ENCODE results near the gene SYTL1.
A peak's percentile ranks its signal among the peaks of the same experiment; 100 is the strongest.

Gene SYTL1

DNA sequence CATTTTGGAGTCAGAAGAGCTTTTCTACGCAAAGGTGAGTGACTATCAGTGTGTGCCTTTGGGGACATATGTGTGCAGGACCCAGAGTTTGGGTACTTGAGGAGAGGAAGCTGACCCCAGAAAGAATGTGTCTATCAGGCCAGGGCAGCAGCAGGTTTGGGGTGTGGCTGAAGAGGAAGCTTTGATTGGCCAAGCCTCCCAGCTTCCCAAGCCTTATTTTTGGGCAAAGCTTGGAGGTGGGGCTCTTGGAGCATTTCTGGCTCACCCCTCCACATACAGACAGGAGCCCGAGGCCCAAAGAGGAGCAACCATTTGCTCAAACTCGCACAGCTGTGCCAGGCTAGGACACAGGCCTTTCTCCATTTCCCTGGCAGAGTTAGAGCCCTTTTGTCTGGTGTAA is 55.3 kb downstream of the SYTL1 start:
- no peak for DNase-seq (ENCODE audit: low read depth)
- no peak overlapping the region for H3K4me3 ChIP-seq (ENCODE audit: control insufficient read depth, low read depth, low read length)

DNA sequence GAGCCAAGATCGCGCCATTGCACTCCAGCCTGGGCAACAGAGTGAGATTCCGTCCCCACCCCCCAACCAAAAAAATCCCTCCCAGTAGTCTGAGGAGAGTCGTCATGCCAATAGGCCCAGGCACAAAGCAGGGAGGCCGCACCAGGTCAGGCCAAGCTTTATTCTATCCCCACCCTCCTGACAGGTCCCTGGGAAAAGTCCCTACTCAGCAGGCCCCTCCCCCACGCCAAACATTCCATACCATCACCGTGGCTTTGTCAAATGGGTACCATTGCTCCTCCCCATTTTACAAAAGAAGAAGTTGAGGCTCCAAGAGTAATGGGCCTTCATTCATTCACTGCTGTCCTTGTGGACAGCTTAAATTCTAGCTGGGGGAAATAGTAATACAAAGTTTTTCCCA is 55.9 kb downstream of the SYTL1 start:
- DNase-seq (ENCODE audit: low read depth): no peak
- H3K4me3 ChIP-seq (ENCODE audit: control insufficient read depth, low read depth, low read length): no peak overlapping the region
- TF ChIP-seq, protein P1, sequence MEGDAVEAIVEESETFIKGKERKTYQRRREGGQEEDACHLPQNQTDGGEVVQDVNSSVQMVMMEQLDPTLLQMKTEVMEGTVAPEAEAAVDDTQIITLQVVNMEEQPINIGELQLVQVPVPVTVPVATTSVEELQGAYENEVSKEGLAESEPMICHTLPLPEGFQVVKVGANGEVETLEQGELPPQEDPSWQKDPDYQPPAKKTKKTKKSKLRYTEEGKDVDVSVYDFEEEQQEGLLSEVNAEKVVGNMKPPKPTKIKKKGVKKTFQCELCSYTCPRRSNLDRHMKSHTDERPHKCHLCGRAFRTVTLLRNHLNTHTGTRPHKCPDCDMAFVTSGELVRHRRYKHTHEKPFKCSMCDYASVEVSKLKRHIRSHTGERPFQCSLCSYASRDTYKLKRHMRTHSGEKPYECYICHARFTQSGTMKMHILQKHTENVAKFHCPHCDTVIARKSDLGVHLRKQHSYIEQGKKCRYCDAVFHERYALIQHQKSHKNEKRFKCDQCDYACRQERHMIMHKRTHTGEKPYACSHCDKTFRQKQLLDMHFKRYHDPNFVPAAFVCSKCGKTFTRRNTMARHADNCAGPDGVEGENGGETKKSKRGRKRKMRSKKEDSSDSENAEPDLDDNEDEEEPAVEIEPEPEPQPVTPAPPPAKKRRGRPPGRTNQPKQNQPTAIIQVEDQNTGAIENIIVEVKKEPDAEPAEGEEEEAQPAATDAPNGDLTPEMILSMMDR (conservative IDR thresholded peaks at IDR 0.05; ENCODE audit: control insufficient read depth, insufficient read depth, low read depth, low read length): no peak

More for the DNA sequence above, 55.3 kb downstream of the SYTL1 start:
- TF ChIP-seq, protein P1 (conservative IDR thresholded peaks at IDR 0.05; ENCODE audit: control insufficient read depth, insufficient read depth, low read depth, low read length): no peak

DNA sequence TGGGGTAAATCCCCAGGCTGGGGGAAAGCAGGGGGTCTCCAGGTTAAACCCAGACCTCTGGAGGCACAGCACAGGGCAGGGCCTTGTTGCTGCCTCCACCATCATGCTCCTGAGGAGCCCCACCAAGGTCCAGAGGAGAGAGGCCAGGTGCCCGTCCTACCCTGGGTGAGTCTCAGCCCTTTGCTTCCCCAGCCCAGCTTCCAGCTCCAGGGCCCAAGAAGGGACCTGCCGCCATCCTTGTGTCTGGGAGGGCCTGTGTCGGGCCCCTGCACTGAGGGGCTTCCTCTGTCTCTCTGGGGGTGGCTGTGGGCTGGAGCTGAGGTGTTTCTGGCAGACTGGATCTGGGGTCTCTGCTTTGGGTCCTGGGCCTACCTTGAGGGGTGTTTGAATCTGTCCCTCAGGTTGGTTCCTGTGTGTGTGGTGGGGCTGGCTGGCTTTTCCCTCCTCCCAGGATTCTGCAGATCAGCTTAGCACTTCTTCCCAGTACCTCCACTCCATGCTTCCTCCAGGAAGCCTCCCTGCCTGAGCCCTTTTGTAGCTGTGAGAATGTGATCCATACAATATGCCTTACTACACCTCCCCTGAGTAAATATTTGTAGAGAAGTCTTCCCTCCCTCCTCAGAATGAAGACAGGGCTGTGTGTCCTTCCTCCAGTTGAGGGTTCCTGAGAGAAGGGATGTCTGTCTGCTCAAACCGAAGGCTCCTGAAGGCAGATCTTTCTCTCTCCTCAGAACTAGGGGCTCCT is 56.8 kb downstream of the SYTL1 start:
- TF ChIP-seq, protein P1 (conservative IDR thresholded peaks at IDR 0.05; ENCODE audit: control insufficient read depth, insufficient read depth, low read depth, low read length): no peak
- DNase-seq (ENCODE audit: low read depth): no peak
- no peak overlapping the region for H3K4me3 ChIP-seq (ENCODE audit: control insufficient read depth, low read depth, low read length)

DNA sequence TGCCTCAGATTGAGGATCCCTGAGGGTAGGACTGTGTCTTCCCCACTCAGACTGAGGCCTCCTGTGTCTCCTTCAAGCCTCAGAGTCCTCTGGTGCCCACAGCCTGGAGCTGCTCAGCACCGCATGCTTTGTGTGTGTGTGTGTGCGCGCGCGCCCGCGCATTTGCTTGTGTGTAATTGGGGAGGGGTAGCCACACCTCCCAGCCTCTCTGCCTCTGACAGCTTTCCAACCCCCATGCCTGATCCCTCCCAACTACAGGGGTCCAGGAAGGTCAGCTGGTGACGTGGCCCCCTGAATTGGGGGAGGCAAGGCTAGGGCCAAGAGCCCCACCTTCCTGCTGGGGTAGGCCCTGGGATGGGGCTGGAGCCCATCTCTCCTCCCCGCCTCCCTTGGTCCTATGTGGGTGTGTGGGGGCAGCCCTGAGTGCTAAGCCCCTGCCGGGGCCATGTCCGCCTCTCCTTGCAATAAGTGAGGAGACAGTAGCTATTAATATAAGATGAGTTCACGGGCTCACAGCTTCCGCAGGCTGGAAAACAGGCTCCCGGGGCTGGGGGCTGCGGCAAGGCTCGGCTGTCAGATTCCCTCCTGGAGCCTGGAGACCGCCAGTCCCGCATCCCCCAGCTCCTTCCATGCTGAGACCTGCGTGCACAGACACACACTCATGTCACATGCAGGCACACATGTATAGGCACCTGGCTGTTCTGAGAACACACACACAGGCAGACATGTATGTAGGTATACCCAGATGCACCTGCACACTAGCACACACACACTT is 57.6 kb downstream of the SYTL1 start:
- TF ChIP-seq, protein P1 (conservative IDR thresholded peaks at IDR 0.05; ENCODE audit: control insufficient read depth, insufficient read depth, low read depth, low read length): no peak

DNA sequence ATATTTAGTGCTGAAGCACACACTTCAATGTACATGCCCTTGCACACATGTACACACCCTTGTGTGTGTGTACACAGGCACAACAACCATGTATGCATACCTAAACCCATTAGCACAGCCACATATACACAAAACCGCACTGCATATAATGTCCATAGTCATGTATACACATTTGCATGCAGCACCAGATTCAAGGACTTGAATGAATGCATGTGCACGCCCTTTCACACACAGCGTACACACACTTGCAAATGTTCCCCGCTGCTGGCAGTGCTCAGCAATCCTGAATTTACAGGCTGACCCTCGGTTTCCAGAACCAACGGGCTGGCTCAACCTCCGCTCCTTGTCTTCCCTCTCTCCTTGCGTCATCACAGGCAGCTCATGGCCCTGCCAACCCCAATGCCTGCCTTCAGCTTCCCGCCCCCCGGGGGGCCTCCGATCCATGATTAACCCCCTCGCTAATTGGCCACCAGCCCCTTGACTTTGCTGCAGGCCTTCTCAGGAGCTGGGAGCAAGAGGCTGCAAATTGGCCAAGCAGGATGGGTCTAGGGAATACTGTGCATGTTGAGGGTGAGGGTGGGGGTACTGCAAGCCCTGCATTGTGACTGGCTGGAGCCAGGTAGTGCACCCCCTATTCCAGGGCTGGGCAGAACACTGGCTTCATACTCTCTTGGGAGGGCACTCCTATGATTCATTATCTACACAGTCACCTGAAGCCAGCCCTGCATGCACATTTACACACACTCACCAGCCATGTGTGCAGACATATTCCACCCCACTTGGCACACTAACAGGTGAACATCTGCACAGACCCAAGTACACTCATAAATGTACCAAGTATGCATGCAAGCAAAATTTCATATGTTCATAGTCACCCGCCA is 58.5 kb downstream of the SYTL1 start:
- no peak overlapping the region for H3K4me3 ChIP-seq (ENCODE audit: control insufficient read depth, low read depth, low read length)
- TF ChIP-seq, protein P1 (conservative IDR thresholded peaks at IDR 0.05; ENCODE audit: control insufficient read depth, insufficient read depth, low read depth, low read length): no peak
- DNase-seq (ENCODE audit: low read depth): peak; percentile 34

More for the DNA sequence above, 57.6 kb downstream of the SYTL1 start:
- DNase-seq (ENCODE audit: low read depth): no peak
- H3K4me3 ChIP-seq (ENCODE audit: control insufficient read depth, low read depth, low read length): no peak overlapping the region

DNA sequence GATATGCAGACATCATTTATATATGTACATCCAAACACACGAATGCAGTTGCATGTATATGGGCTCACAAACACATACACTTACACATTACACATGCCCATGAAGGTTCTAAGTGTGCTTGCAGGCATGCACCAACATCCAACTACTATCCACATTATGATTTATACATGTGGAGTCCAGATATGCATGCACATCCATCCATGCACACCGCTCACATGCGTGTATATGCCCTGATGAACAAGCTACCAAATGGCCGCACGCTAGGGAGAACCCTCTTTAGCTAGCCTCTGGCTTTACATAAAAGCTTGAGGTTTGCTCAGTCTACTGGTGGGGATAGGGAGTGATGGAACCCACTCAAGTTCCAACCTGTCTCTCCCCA is 59.1 kb downstream of the SYTL1 start:
- DNase-seq (ENCODE audit: low read depth): no peak
- TF ChIP-seq, protein P1 (conservative IDR thresholded peaks at IDR 0.05; ENCODE audit: control insufficient read depth, insufficient read depth, low read depth, low read length): no peak
- H3K4me3 ChIP-seq (ENCODE audit: control insufficient read depth, low read depth, low read length): no peak overlapping the region

Data from fibroblast of mammary gland (primary cell).